Body of pancreas (tissue), 4 donors: ENCODE results near the gene IQSEC1. TPM values are rescaled to one million over a fixed set of nuclear protein-coding genes. Genes with fewer than 3 reads are reported as not detected.

Source experiments
- ATAC-seq: fragments of 150-250 bp; one replicate; pipeline ENCODE4 v1.9.1; 2016
- DNase-seq, 4 donors: peaks; one replicate each; pipeline ENCODE4 v3.0.0-alpha.2; 2019
- H3K27ac ChIP-seq, 4 donors: fragments of 200-600 bp; sonication (generic); 1 replicate in 3 of 4; 2 replicates in 1 of 4; pipeline versions ENCODE4 v1.5.1 to v1.6.1; 2016 to 2019; ENCODE audit warnings: mild to moderate bottlenecking in 1 of 4, mixed read lengths in 1 of 4, moderate library complexity in 1 of 4
- H3K27me3 ChIP-seq, 2 donors: fragments of 200-600 bp; sonication (generic); one replicate each; pipeline ENCODE4 v1.6.0; 2016; ENCODE audit warnings: mild to moderate bottlenecking in 1 of 2
- H3K36me3 ChIP-seq, 2 donors: fragments of 200-600 bp; sonication (generic); replicated peaks in 1 of 2; 2 replicates each; pipeline ENCODE4 v1.5.1; 2016; ENCODE audit warnings: low read depth in 2 of 2; ENCODE audit not compliant: insufficient read depth in 1 of 2
- H3K4me1 ChIP-seq: fragments of 200-600 bp; sonication (generic); one replicate; pipeline ENCODE4 v1.6.0; 2016
- H3K4me3 ChIP-seq, 2 donors: fragments of 200-600 bp; sonication (generic); 1 replicate in 1 of 2; 2 replicates in 1 of 2; pipeline ENCODE4 v1.5.1; 2016 to 2019
- H3K9me3 ChIP-seq, 3 donors: fragments of 200-600 bp; sonication (generic); 1 replicate in 2 of 3; 2 replicates in 1 of 3; pipeline ENCODE4 v1.5.1; 2016
- POLR2A ChIP-seq, 3 donors: fragments of 450-650 bp; IDR thresholded peaks; one replicate each; pipeline ENCODE4 v1.6.1; 2016; ENCODE audit warnings: antibody characterized with exemption in 3 of 3, mild to moderate bottlenecking in 2 of 3
- WGBS, 2 donors: methylation state at CpG; one replicate each; pipeline ENCODE4 v1.1.5; 2017; 5-methylcytosine and 5-hydroxymethylcytosine counted together
- intact Hi-C: fragments of 100-400 bp; cut with DNase I; formaldehyde crosslinking; loops from one replicate; pipeline ENCODE4 v1.15.1; 2023
- total RNA-seq, 2 donors: library from RNA; depleted of rRNA; stranded (reverse); fragments of >200 nt; gene quantifications; one replicate each; pipeline ENCODE4 v1.1.0, GENCODE V29; 2016
- TF ChIP-seq, protein P1 (sequence below), 7 experiments: fragments of 450-650 bp in 4 of 7; fragments of 200-600 bp in 3 of 7; sonication (generic) in 3 of 7; IDR thresholded peaks; one replicate each; pipeline ENCODE4 v1.5.1; 2016 to 2019; ENCODE audit warnings: antibody characterized with exemption in 7 of 7

IQSEC1 gene
- total RNA-seq, 2 donors from 2014 or later = 29.6 to 42.2 TPM

DNA sequence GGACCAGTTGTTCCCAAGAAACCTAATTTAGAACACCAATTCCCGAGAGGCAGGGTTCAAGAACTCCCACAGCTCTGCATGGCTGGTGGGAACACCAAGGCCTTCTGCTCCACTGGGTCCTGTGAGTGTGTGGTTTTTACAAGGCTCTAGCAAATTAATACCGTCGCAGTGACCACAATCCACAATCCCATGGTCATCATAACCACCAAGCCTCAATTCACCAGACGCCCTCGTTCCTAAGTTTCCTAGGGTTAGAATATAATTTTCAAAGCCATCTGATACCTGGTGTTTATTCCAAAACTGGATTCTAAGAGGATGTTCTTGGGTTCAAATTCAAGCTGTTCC lies 116.9 kb downstream of the IQSEC1 start:
- WGBS, 2 donors = 89 to 92% methylated on average over 5 of the region's 5 CpGs
- TF ChIP-seq, protein P1, sequence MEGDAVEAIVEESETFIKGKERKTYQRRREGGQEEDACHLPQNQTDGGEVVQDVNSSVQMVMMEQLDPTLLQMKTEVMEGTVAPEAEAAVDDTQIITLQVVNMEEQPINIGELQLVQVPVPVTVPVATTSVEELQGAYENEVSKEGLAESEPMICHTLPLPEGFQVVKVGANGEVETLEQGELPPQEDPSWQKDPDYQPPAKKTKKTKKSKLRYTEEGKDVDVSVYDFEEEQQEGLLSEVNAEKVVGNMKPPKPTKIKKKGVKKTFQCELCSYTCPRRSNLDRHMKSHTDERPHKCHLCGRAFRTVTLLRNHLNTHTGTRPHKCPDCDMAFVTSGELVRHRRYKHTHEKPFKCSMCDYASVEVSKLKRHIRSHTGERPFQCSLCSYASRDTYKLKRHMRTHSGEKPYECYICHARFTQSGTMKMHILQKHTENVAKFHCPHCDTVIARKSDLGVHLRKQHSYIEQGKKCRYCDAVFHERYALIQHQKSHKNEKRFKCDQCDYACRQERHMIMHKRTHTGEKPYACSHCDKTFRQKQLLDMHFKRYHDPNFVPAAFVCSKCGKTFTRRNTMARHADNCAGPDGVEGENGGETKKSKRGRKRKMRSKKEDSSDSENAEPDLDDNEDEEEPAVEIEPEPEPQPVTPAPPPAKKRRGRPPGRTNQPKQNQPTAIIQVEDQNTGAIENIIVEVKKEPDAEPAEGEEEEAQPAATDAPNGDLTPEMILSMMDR (IDR thresholded peaks at IDR 0.05) = no peak
- no peak for TF ChIP-seq POLR2A (IDR thresholded peaks at IDR 0.05)
- H3K27me3 ChIP-seq = no peaks in the 10 kb centered on the region
- no peak overlapping the region for H3K27ac ChIP-seq
- ATAC-seq = no peak
- intact Hi-C loops = no loop called here
- peaks cover 53% of the 10 kb centered on the region for H3K4me1 ChIP-seq
- no peaks in the 10 kb centered on the region for H3K9me3 ChIP-seq
- no peaks in the 10 kb centered on the region for H3K36me3 ChIP-seq
- no peak for DNase-seq
- H3K4me3 ChIP-seq = no peak overlapping the region

DNA sequence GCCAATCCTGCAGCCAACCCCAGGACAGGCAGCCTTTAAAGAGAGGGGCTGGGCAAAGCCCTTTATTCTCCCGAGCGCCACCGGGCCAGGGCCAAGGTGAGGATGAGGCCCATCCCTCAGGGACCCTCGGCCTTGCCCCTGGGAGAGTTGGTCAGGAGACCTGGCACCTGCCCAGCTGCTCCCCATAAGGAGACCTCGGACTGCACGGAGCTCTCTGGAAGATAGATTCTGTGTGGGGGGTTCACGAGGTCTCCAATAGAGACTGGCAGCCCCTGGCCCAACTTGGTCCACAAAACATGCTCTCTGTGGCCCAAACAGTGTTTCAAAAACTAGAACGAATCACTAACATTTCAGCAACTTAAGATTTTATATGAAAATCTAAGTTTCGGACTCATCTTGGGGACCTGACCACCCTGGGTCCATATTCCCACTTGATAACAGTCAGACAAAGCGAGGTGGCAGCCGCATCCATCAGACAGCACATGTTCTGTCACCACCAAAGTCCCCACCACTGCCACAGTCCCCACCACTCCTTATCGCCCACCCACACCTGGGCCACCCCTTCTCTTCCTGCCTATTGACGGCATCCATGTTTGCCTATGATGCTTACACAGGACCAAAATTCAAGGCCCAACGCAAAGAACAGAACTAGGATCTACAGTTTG lies 117.4 kb downstream of the IQSEC1 start:
- intact Hi-C loops = no loop called here

DNA sequence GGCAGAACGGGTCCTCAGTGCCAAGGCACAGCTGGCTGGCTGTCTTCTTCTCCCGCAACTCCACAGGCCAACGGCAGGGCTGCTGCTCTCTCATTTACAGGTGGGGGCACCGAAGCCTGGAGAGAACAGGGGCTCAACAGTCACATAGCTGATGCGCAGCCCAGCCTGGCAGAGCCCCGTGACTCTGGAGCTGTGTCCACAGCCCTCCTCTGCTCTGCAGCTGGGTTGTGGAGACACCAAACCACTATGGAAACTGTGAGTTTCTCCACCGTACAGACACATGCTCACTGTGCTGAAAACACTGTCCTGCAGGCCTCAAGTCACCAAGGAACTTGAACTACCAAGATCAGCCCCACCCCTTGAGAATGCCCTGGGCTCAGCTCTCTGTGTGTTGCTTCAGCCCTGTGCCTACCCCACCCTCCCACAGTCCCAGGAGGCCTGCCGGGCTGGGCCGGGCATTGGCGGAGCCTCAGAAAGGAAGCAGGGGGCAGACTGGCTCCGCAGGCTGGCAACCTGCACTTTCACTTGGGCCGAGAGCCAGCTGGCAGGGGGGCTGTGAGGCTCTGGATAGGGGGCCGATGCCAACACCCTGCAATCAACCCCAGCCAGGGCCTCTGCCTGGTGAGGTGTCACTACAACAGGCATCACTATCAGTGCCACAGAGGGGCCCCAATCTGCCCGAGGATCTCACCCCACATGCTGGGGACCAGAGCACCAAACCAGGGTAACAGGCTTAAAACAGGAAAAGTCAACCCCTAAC lies 118.2 kb downstream of the IQSEC1 start:
- peak; percentile 63 to 87 (median 78) for DNase-seq
- H3K27ac ChIP-seq = peak overlapping the region in 3 of 4 donors; percentile 23 to 63 (median 48)
- WGBS, 2 donors = 16 to 37% methylated on average over 3 to 14 of the region's 14 CpGs
- ATAC-seq = peak; percentile 82
- peaks cover 43% of the 10 kb centered on the region for H3K4me1 ChIP-seq
- no peaks in the 10 kb centered on the region for H3K9me3 ChIP-seq
- TF ChIP-seq, protein P1 (IDR thresholded peaks at IDR 0.05) = peak in 6 of 7 experiments; percentile 8 to 61 (median 29)
- no peak for TF ChIP-seq POLR2A (IDR thresholded peaks at IDR 0.05)
- intact Hi-C loops = no loop called here
- H3K27me3 ChIP-seq = no peaks in the 10 kb centered on the region
- no peak overlapping the region for H3K4me3 ChIP-seq
- no peaks in the 10 kb centered on the region for H3K36me3 ChIP-seq

More for the DNA sequence above, 117.4 kb downstream of the IQSEC1 start:
- Histone ChIP-seq H3K4me1 (peaks cover 50% of the 10 kb centered on the region), H3K36me3 (no peaks in the 10 kb centered on the region), H3K27ac (peak overlapping the region in 3 of 4 donors; percentile 23 to 63 (median 48)), H3K27me3 (no peaks in the 10 kb centered on the region), H3K4me3 (no peak overlapping the region), H3K9me3 (no peaks in the 10 kb centered on the region)
- WGBS, 2 donors = 76 to 97% methylated on average over 8 to 14 of the region's 14 CpGs
- ATAC-seq (no peak), DNase-seq (no peak)
- TF ChIP-seq POLR2A (IDR thresholded peaks at IDR 0.05) = no peak
- TF ChIP-seq, protein P1 (IDR thresholded peaks at IDR 0.05) = no peak

DNA sequence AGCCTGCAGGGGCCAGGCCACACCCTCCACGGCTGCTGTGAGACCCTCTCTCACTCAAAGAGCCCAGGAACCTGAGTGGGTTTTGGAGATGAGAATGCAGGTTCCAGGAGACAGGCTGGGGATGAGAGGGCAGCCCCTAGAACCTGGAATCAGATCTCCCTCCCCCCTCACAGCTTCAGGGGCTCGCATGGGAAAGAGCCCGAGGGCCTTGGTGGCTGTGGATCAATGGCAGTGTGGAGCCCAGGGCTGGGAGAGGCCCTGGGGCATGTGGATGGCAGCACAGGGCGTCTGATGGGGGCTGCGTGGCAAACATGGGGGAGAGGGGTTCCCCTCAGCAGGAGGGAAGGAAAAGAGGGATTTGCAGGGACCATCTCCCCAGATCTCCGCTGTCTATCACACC lies 119.0 kb downstream of the IQSEC1 start:
- no peak overlapping the region for H3K27ac ChIP-seq
- no peaks in the 10 kb centered on the region for H3K9me3 ChIP-seq
- no peak for DNase-seq
- no peak for ATAC-seq
- 74 to 88% methylated on average over 5 to 6 of the region's 6 CpGs for WGBS, 2 donors
- peaks cover 37% of the 10 kb centered on the region for H3K4me1 ChIP-seq
- no peak for TF ChIP-seq POLR2A (IDR thresholded peaks at IDR 0.05)
- TF ChIP-seq, protein P1 (IDR thresholded peaks at IDR 0.05) = no peak
- H3K27me3 ChIP-seq = no peaks in the 10 kb centered on the region
- intact Hi-C loops = no loop called here
- no peak overlapping the region for H3K4me3 ChIP-seq
- no peaks in the 10 kb centered on the region for H3K36me3 ChIP-seq
